HG02973 (cell line): ENCODE measurements around the gene PUS10.

ENCODE experiments used
- ATAC-seq: cut with Tn5 transposase; IDR thresholded peaks from one replicate; pipeline ENCODE4 v1.9.1; 2021; ENCODE audit warnings: moderate library complexity; ENCODE audit not compliant: unreplicated experiment

The PUS10 gene

GRCh38 chr2:60972889-60973656 is 45.0 kb downstream of the PUS10 start:
- no peak for ATAC-seq

GRCh38 chr2:60966507-60967405 is 51.3 kb downstream of the PUS10 start:
- peak; percentile 55 for ATAC-seq

GRCh38 chr2:60965499-60965785 is 52.6 kb downstream of the PUS10 start:
- ATAC-seq, result no peak

GRCh38 chr2:60964651-60965498 is 53.2 kb downstream of the PUS10 start:
- ATAC-seq, result no peak

- no peak for ATAC-seq
These were observed 54.9 kb downstream of the PUS10 start for GRCh38 chr2:60963190-60963589.

GRCh38 chr2:60962528-60962927 is 55.5 kb downstream of the PUS10 start:
- ATAC-seq, result no peak

- ATAC-seq, result no peak
These were observed 56.6 kb downstream of the PUS10 start for GRCh38 chr2:60961457-60961856.

- ATAC-seq, result no peak
These were observed 57.3 kb downstream of the PUS10 start for GRCh38 chr2:60960706-60961105.

- ATAC-seq, result no peak
These were observed 58.6 kb downstream of the PUS10 start for GRCh38 chr2:60959501-60959900.

- no peak for ATAC-seq
These were observed 59.3 kb downstream of the PUS10 start for GRCh38 chr2:60958800-60959199.

- no peak for ATAC-seq
These were observed 59.7 kb downstream of the PUS10 start for GRCh38 chr2:60958361-60958760.

- no peak for ATAC-seq
These were observed 60.4 kb downstream of the PUS10 start for GRCh38 chr2:60957643-60958042.

- no peak for ATAC-seq
These were observed 60.8 kb downstream of the PUS10 start for GRCh38 chr2:60957224-60957623.

- ATAC-seq, result peak; percentile 63
These were observed 63.9 kb downstream of the PUS10 start for GRCh38 chr2:60954139-60954538.

GRCh38 chr2:60948926-60949579 is 69.0 kb downstream of the PUS10 start:
- no peak for ATAC-seq

GRCh38 chr2:60948161-60948560 is 69.9 kb downstream of the PUS10 start:
- no peak for ATAC-seq

GRCh38 chr2:60947056-60947455 is 71.0 kb downstream of the PUS10 start:
- no peak for ATAC-seq

GRCh38 chr2:60945341-60945740 is 72.7 kb downstream of the PUS10 start:
- ATAC-seq, result no peak

- ATAC-seq, result no peak
These were observed 78.4 kb downstream of the PUS10 start for GRCh38 chr2:60939622-60940021.

GRCh38 chr2:60938301-60938700 is 79.8 kb downstream of the PUS10 start:
- ATAC-seq, result no peak

GRCh38 chr2:60936757-60937156 is 81.3 kb downstream of the PUS10 start:
- no peak for ATAC-seq
